Left renal pelvis (tissue), 4 donors: ENCODE results near the gene LNX2. TPM values are rescaled to one million over a fixed set of nuclear protein-coding genes. Genes with fewer than 3 reads are reported as not detected.
A peak's percentile ranks its signal among the peaks of the same experiment; 100 is the strongest.

ENCODE experiments used
- DNase-seq, 4 donors: peaks; one replicate each; pipeline ENCODE4 v3.0.0-alpha.2; 2013; ENCODE audit warnings: low read depth in 4 of 4, low spot score in 3 of 4
- polyA plus RNA-seq, 4 donors: library from polyadenylated mRNA; unstranded; fragments of 120-200 nt; gene quantifications; one replicate each; pipeline ENCODE4 v1.2.1, GENCODE V29; 2013; ENCODE audit not compliant: insufficient read length in 4 of 4

LNX2 gene
- 10 to 100 TPM in 3 of 4 donors, 1 to 10 TPM in 1; 6.7 to 14.6 (median 12.8) TPM for polyA plus RNA-seq

GRCh38 chr13:27620377-27621115 lies at the start of gene LNX2:
Gene LNX2, minus strand, starts transcription at chr13:27620529. Its CDS starts 38,826 bp downstream, at chr13:27581703.
- DNase-seq = peak; percentile 82 to 94 (median 92)

- no peak for DNase-seq
These were observed 47.6 kb upstream of the LNX2 start for GRCh38 chr13:27667946-27668345.

- DNase-seq = no peak
These were observed 46.6 kb upstream of the LNX2 start for GRCh38 chr13:27666951-27667350.

GRCh38 chr13:27665761-27666160 lies 45.4 kb upstream of the LNX2 start:
- no peak for DNase-seq

GRCh38 chr13:27665333-27665732 lies 45.0 kb upstream of the LNX2 start:
- DNase-seq = no peak

GRCh38 chr13:27663947-27664346 lies 43.6 kb upstream of the LNX2 start:
- no peak for DNase-seq

GRCh38 chr13:27662738-27663470 lies 42.6 kb upstream of the LNX2 start:
- no peak for DNase-seq

GRCh38 chr13:27661017-27661416 lies 40.7 kb upstream of the LNX2 start:
- no peak for DNase-seq

- no peak for DNase-seq
These were observed 40.2 kb upstream of the LNX2 start for GRCh38 chr13:27660511-27660910.

GRCh38 chr13:27659145-27659865 lies 39.0 kb upstream of the LNX2 start:
- DNase-seq = no peak

- DNase-seq = no peak
These were observed 38.2 kb upstream of the LNX2 start for GRCh38 chr13:27658546-27658945.

- no peak for DNase-seq
These were observed 37.4 kb upstream of the LNX2 start for GRCh38 chr13:27657724-27658123.

GRCh38 chr13:27654816-27655215 lies 34.5 kb upstream of the LNX2 start:
- DNase-seq = no peak

- no peak for DNase-seq
These were observed 33.7 kb upstream of the LNX2 start for GRCh38 chr13:27654059-27654458.

- DNase-seq = no peak
These were observed 30.0 kb upstream of the LNX2 start for GRCh38 chr13:27650312-27650711.

- DNase-seq = no peak
These were observed 24.0 kb upstream of the LNX2 start for GRCh38 chr13:27644302-27644701.

GRCh38 chr13:27643334-27644132 lies 23.2 kb upstream of the LNX2 start:
- no peak for DNase-seq

- no peak for DNase-seq
These were observed 21.6 kb upstream of the LNX2 start for GRCh38 chr13:27641711-27642502.

- no peak for DNase-seq
These were observed 18.9 kb upstream of the LNX2 start for GRCh38 chr13:27639186-27639585.

GRCh38 chr13:27638521-27638920 lies 18.2 kb upstream of the LNX2 start:
- DNase-seq = no peak
